Measurements from ENCODE around the gene TVP23A.

TVP23A gene

DNA sequence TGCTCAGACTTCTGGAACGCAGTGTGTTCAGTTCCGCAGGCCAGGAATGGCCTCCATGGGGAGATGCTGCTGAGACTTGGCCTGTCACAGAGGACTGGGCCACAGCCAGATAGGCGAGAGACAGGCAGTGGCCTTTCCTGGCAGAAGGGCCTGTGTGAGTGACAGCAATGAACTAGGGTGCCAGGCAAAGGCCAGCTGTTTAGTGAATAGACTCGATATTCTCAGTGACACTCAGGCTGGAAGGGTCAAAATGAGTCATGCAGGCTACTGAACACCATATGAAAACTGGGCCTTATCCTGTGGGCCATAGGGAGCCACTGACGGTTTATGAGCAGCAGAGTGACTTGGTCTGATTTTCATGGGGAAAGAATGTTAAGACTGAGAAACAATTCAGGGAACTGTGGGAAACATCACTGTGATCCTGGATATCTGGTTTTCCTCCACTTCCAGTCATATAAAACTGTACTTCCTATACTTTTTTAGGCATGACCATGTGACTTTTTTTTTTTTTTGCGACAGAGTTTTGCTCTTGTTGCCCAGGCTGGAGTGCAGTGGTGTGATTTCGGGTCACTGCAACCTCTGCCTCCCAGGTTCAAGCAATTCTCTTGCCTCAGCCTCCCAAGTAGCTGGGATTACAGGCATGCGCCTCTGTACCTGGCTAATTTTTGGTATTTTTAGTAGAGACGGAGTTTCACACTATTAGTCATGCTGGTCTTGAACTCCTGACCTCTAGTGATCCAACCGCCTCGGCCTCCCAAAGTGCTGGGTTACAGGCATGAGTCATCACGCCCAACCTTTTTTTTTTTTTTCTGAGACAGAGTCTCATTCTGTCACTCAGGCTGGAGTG lies 80.1 kb downstream of the TVP23A start (continued):
- TF ChIP-seq, protein P1, sequence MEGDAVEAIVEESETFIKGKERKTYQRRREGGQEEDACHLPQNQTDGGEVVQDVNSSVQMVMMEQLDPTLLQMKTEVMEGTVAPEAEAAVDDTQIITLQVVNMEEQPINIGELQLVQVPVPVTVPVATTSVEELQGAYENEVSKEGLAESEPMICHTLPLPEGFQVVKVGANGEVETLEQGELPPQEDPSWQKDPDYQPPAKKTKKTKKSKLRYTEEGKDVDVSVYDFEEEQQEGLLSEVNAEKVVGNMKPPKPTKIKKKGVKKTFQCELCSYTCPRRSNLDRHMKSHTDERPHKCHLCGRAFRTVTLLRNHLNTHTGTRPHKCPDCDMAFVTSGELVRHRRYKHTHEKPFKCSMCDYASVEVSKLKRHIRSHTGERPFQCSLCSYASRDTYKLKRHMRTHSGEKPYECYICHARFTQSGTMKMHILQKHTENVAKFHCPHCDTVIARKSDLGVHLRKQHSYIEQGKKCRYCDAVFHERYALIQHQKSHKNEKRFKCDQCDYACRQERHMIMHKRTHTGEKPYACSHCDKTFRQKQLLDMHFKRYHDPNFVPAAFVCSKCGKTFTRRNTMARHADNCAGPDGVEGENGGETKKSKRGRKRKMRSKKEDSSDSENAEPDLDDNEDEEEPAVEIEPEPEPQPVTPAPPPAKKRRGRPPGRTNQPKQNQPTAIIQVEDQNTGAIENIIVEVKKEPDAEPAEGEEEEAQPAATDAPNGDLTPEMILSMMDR (tag by site-specific recombination; IDR thresholded peaks at IDR 0.05) = no peak
- TF ChIP-seq ZNF555 (tag by site-specific recombination; conservative IDR thresholded peaks at IDR 0.05) (no peak), ZEB2 (tag by site-specific recombination; IDR thresholded peaks at IDR 0.05) (peak; percentile 90), GFI1B (tag by site-specific recombination; IDR thresholded peaks at IDR 0.05) (peak; percentile 59; the same call in 1 of the 2 replicates), ZNF571 (tag by site-specific recombination; IDR thresholded peaks at IDR 0.05) (no peak), ZNF335 (tag by site-specific recombination; conservative IDR thresholded peaks at IDR 0.05) (peak; percentile 44), HOXD13 (CRISPR knock-in tag; IDR thresholded peaks at IDR 0.05; ENCODE audit: borderline replicate concordance) (no peak), ZNF624 (tag by site-specific recombination; IDR thresholded peaks at IDR 0.05) (no peak), ZNF184 (tag by site-specific recombination; IDR thresholded peaks at IDR 0.05) (0 out of 2 replicates have a peak, but pooled peaks have one; percentile 48), ZNF785 (tag by site-specific recombination; IDR thresholded peaks at IDR 0.05) (no peak)
- TF ChIP-seq, protein P2, sequence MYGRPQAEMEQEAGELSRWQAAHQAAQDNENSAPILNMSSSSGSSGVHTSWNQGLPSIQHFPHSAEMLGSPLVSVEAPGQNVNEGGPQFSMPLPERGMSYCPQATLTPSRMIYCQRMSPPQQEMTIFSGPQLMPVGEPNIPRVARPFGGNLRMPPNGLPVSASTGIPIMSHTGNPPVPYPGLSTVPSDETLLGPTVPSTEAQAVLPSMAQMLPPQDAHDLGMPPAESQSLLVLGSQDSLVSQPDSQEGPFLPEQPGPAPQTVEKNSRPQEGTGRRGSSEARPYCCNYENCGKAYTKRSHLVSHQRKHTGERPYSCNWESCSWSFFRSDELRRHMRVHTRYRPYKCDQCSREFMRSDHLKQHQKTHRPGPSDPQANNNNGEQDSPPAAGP (tag by site-specific recombination; IDR thresholded peaks at IDR 0.05) = peak; percentile 91
- TF ChIP-seq, protein P3, sequence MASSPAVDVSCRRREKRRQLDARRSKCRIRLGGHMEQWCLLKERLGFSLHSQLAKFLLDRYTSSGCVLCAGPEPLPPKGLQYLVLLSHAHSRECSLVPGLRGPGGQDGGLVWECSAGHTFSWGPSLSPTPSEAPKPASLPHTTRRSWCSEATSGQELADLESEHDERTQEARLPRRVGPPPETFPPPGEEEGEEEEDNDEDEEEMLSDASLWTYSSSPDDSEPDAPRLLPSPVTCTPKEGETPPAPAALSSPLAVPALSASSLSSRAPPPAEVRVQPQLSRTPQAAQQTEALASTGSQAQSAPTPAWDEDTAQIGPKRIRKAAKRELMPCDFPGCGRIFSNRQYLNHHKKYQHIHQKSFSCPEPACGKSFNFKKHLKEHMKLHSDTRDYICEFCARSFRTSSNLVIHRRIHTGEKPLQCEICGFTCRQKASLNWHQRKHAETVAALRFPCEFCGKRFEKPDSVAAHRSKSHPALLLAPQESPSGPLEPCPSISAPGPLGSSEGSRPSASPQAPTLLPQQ (tag by site-specific recombination; IDR thresholded peaks at IDR 0.05) = no peak
- TF ChIP-seq, protein P4, sequence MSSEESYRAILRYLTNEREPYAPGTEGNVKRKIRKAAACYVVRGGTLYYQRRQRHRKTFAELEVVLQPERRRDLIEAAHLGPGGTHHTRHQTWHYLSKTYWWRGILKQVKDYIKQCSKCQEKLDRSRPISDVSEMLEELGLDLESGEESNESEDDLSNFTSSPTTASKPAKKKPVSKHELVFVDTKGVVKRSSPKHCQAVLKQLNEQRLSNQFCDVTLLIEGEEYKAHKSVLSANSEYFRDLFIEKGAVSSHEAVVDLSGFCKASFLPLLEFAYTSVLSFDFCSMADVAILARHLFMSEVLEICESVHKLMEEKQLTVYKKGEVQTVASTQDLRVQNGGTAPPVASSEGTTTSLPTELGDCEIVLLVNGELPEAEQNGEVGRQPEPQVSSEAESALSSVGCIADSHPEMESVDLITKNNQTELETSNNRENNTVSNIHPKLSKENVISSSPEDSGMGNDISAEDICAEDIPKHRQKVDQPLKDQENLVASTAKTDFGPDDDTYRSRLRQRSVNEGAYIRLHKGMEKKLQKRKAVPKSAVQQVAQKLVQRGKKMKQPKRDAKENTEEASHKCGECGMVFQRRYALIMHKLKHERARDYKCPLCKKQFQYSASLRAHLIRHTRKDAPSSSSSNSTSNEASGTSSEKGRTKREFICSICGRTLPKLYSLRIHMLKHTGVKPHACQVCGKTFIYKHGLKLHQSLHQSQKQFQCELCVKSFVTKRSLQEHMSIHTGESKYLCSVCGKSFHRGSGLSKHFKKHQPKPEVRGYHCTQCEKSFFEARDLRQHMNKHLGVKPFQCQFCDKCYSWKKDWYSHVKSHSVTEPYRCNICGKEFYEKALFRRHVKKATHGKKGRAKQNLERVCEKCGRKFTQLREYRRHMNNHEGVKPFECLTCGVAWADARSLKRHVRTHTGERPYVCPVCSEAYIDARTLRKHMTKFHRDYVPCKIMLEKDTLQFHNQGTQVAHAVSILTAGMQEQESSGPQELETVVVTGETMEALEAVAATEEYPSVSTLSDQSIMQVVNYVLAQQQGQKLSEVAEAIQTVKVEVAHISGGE (tag by site-specific recombination; conservative IDR thresholded peaks at IDR 0.05; ENCODE audit: low read depth) = no peak

DNA sequence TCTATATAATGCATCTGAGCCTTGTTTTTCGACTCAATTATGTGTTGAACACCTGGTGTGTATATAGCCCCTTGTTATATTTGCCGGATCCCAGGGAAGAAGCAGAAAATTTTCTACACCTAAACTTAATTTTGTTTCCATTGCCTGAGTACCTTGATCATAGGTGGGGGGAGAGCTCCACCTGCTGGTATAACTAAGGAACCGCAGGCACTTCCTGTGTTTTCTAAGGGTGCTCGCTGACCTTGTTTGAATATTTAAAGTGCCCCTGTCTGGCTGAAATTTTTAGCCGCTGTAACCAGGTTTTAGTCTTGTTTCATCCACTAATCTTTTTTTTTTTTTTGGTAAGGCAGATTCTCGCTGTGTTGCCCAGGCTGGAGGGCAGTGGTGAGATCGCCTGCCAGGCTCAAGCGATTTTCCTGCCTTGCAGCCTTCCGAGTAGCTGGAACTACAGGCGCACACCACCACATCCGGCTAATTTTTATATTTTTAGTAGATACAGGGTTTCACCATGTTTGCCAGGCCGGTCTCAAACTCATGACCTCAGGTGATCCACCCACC lies 81.4 kb downstream of the TVP23A start:
- H3K9me3 ChIP-seq (ENCODE audit: control insufficient read depth, insufficient read depth, low read depth, low read length) = no peaks in the 10 kb centered on the region
- no peak overlapping the region for H3K4me3 ChIP-seq (ENCODE audit: low read depth, low read length)
- H3K4me1 ChIP-seq (ENCODE audit: control insufficient read depth, insufficient read depth, low read length) = no peaks in the 10 kb centered on the region; the same call in 1 of the 2 replicates
- ChIA-PET POLR2A (interaction anchor here (1.2 kb wide), 1 partner anchor 480 kb away, joined by 3 read pairs; no protein-coding TSS in a partner anchor), CTCF (interaction anchor here (0.6 to 6.4 kb wide), 25 partner anchors 15 to 1855 kb away, joined by 3 to 101 read pairs (median 3); partner anchors contain the start of genes GRIN2A and LITAFD)
- no peak overlapping the region for H3K27ac ChIP-seq (ENCODE audit: extremely low read depth, low read depth, low read length)
- no peaks in the 10 kb centered on the region for H3K36me3 ChIP-seq (ENCODE audit: control insufficient read depth in 2 of 2, insufficient read depth in 1 of 2, low read length in 2 of 2)
- TF ChIP-seq ZNF654 (tag by site-specific recombination; IDR thresholded peaks at IDR 0.05; ENCODE audit: low read depth) = peak; percentile 94
- TF ChIP-seq, protein P1 (tag by site-specific recombination; IDR thresholded peaks at IDR 0.05) = peak; percentile 57; the same call in 1 of the 2 replicates
- no peak for TF ChIP-seq ZNF530 (tag by site-specific recombination; IDR thresholded peaks at IDR 0.05; ENCODE audit: low read depth)

Data from HEK293 (cell line).